BE2C (cell line): Measurements from ENCODE around the gene TGFB1.

ENCODE experiments used
- DNase-seq: peaks from one replicate; pipeline ENCODE4 v3.0.0-alpha.2; 2020
- H3K27me3 ChIP-seq: fragments of 250-450 bp; sonication (Bioruptor Pico); 2 replicates; pipeline ENCODE4 v1.5.1; 2020; ENCODE audit warnings: mild to moderate bottlenecking
- H3K36me3 ChIP-seq: fragments of 250-450 bp; sonication (Bioruptor Pico); 2 replicates; pipeline ENCODE4 v1.5.1; 2020; ENCODE audit warnings: mild to moderate bottlenecking
- H3K4me1 ChIP-seq: fragments of 250-450 bp; sonication (Bioruptor Pico); 2 replicates; pipeline ENCODE4 v1.5.1; 2020
- H3K4me3 ChIP-seq: 2 replicates; pipeline ENCODE4 v1.5.1; 2011; ENCODE audit warnings: low read depth, low read length
- H3K9me3 ChIP-seq: fragments of 250-450 bp; sonication (Bioruptor Pico); 2 replicates; pipeline ENCODE4 v1.5.1; 2020
- CTCF ChIP-seq: IDR thresholded peaks from 2 replicates; pipeline ENCODE4 v1.5.1; 2012; ENCODE audit warnings: mild to moderate bottlenecking, low read depth, low read length

Gene TGFB1

GRCh38 chr19:41300555-41300954, 53.2 kb downstream of the TGFB1 start:
- peaks cover 100% of the 10 kb centered on the region for H3K36me3 ChIP-seq
- H3K4me3 ChIP-seq = no peak overlapping the region
- no peaks in the 10 kb centered on the region for H3K9me3 ChIP-seq
- no peak for TF ChIP-seq CTCF
- no peaks in the 10 kb centered on the region for H3K4me1 ChIP-seq
- no peak for DNase-seq
- no peaks in the 10 kb centered on the region for H3K27me3 ChIP-seq

DNA sequence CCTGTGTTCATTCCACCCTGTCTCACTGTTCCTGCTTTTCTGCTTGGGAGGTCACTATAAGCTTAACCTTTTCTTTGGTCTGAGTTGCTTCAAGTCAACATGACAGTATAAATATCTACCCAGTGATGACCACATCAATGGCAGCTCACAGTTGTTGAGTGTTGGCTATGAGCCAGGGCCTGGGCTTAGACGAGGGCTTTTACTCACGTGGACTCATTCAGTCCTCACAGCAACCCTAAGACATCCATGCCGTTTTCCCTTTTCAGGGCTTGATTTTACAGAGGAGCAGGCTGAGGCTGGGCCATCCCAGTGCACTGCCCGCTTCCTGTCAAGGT, 54.0 kb downstream of the TGFB1 start:
- no peaks in the 10 kb centered on the region for H3K27me3 ChIP-seq
- H3K9me3 ChIP-seq = no peaks in the 10 kb centered on the region
- H3K4me1 ChIP-seq = no peaks in the 10 kb centered on the region
- H3K36me3 ChIP-seq = peaks cover 100% of the 10 kb centered on the region
- no peak overlapping the region for H3K4me3 ChIP-seq
- TF ChIP-seq CTCF = no peak
- DNase-seq = no peak

GRCh38 chr19:41299046-41299754, 54.5 kb downstream of the TGFB1 start:
- Histone ChIP-seq H3K9me3 (no peaks in the 10 kb centered on the region), H3K36me3 (peaks cover 100% of the 10 kb centered on the region), H3K27me3 (no peaks in the 10 kb centered on the region), H3K4me1 (no peaks in the 10 kb centered on the region), H3K4me3 (no peak overlapping the region)
- no peak for DNase-seq
- TF ChIP-seq CTCF = no peak

DNA sequence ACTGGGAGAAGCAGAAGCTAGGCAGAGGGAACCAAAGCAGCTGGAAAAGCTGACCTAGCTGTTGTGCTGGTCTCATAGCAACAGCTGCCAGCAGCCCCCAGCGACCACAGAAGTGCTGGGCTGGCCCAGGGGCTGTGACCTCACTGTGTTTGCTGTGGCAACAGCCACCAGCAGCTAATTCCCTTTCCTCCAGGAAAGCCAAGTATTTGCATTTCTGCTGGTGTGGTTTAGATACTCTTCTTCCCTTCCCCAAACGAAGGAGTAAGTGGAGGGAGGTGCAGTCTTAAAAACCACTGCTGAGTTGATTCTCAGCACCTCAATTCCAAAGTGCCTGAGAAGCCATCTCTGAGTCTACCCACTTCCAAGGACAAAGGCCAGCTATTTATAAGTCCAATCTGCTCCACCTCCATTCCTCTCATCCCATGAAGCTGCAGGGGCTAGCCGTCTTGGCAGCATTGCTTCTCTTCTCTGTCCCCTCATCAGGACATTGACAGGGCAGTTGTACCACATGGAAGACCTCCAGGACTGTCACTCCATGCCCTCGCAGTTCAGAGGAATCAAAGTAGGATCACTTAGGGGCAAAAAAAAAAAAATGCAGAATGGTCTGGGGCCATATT, 55.3 kb downstream of the TGFB1 start:
- Histone ChIP-seq H3K27me3 (no peaks in the 10 kb centered on the region), H3K36me3 (peaks cover 100% of the 10 kb centered on the region), H3K4me3 (no peak overlapping the region), H3K9me3 (no peaks in the 10 kb centered on the region), H3K4me1 (no peaks in the 10 kb centered on the region)
- no peak for DNase-seq
- no peak for TF ChIP-seq CTCF

GRCh38 chr19:41297628-41298347, 55.9 kb downstream of the TGFB1 start:
- Histone ChIP-seq H3K9me3 (no peaks in the 10 kb centered on the region), H3K36me3 (peaks cover 100% of the 10 kb centered on the region), H3K27me3 (no peaks in the 10 kb centered on the region), H3K4me3 (no peak overlapping the region), H3K4me1 (no peaks in the 10 kb centered on the region)
- TF ChIP-seq CTCF = no peak
- no peak for DNase-seq

DNA sequence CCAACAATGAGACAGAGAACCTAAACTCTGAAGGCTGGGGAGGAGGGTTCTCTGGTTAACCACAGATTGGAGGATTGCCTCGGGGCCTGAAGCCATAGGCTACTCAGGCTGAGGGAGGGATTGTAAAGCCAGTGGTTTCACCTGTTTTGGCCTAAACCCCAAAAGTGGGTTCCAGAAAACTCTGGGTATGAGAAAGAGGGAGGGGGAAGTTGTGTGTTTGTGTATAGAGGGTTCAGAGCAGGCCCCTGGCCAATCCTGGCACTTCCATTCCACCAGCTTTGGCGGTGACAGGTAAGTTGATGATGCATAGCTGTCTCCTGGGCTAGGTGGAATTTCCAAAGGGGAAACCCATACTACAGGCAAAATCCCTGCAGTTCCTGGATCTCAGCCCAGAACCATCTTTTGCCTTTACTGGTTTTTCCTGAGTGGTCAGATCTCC, 57.3 kb downstream of the TGFB1 start:
- peaks cover 100% of the 10 kb centered on the region for H3K36me3 ChIP-seq
- TF ChIP-seq CTCF = no peak
- no peak for DNase-seq
- no peak overlapping the region for H3K4me3 ChIP-seq
- no peaks in the 10 kb centered on the region for H3K4me1 ChIP-seq
- no peaks in the 10 kb centered on the region for H3K27me3 ChIP-seq
- H3K9me3 ChIP-seq = no peaks in the 10 kb centered on the region
